Measurements from ENCODE around the gene RFNG.
A peak's percentile ranks its signal among the peaks of the same experiment; 100 is the strongest.

Gene RFNG

GRCh38 chr17:82079001-82079677, 27.5 kb upstream of the RFNG start:
- no CpG with 5 or more reads among the region's 47 CpGs for WGBS (ENCODE audit: extremely low coverage, insufficient coverage, insufficient read length)
- no peak overlapping the region for H3K27ac ChIP-seq (ENCODE audit: low read depth, low read length)

GRCh38 chr17:82078433-82078832, 26.8 kb upstream of the RFNG start:
- Histone ChIP-seq H3K23ac (ENCODE audit: low read length) (no peak overlapping the region), H2BK12ac (ENCODE audit: low read length) (no peak overlapping the region), H4K8ac (ENCODE audit: low read depth, low read length) (no peak overlapping the region), H3K4me2 (ENCODE audit: low read length) (no peak overlapping the region), H2AK5ac (ENCODE audit: low read length) (no peak overlapping the region), H3K18ac (ENCODE audit: low read length) (no peak overlapping the region), H3K4ac (ENCODE audit: low read depth, low read length) (no peak overlapping the region), H3K9me3 (ENCODE audit: insufficient read depth, low read depth, low read length) (peaks cover 4% of the 10 kb centered on the region), H3K14ac (ENCODE audit: low read length) (no peak overlapping the region), H3K36me3 (ENCODE audit: control insufficient read depth in 1 of 2, insufficient read depth in 2 of 2, low read length in 2 of 2) (peaks cover 59 to 61% of the 10 kb centered on the region in 2 experiments), H3K27me3 (ENCODE audit: insufficient read depth, low read length) (no peaks in the 10 kb centered on the region), H2BK120ac (ENCODE audit: insufficient read depth, low read length, poor library complexity) (no peak overlapping the region), H2AFZ (ENCODE audit: insufficient read depth, low read length, poor library complexity) (no peak overlapping the region), H3K79me1 (ENCODE audit: low read length) (no peaks in the 10 kb centered on the region), H2BK5ac (ENCODE audit: low read depth, low read length, poor library complexity) (no peak overlapping the region), H3K4me3 (ENCODE audit: low read depth, low read length) (no peak overlapping the region), H4K91ac (ENCODE audit: low read depth, low read length) (no peak overlapping the region), H3K27ac (ENCODE audit: low read depth, low read length) (no peak overlapping the region), H4K12ac (ENCODE audit: low read depth, low read length) (no peak overlapping the region), H3K4me1 (ENCODE audit: control insufficient read depth in 1 of 2, insufficient read depth in 2 of 2, low read length in 2 of 2) (no peaks in the 10 kb centered on the region), H3K9ac (ENCODE audit: low read length) (no peak overlapping the region), H3K79me2 (ENCODE audit: control insufficient read depth, insufficient read depth, low read length, poor library complexity) (no peaks in the 10 kb centered on the region)
- no peak for DNase-seq
- no CpG with 5 or more reads among the region's 18 CpGs for WGBS (ENCODE audit: extremely low coverage, insufficient coverage, insufficient read length)

More at GRCh38 chr17:82079001-82079677, 27.5 kb upstream of the RFNG start:
- H3K27me3 ChIP-seq (ENCODE audit: insufficient read depth, low read length), result no peaks in the 10 kb centered on the region
- H3K9me3 ChIP-seq (ENCODE audit: insufficient read depth, low read depth, low read length), result peaks cover 4% of the 10 kb centered on the region
- H2BK120ac ChIP-seq (ENCODE audit: insufficient read depth, low read length, poor library complexity), result no peak overlapping the region
- H2AK5ac ChIP-seq (ENCODE audit: low read length), result no peak overlapping the region
- H4K91ac ChIP-seq (ENCODE audit: low read depth, low read length), result no peak overlapping the region
- no peak overlapping the region for H3K4me3 ChIP-seq (ENCODE audit: low read depth, low read length)
- H4K8ac ChIP-seq (ENCODE audit: low read depth, low read length), result no peak overlapping the region
- H3K4me2 ChIP-seq (ENCODE audit: low read length), result no peak overlapping the region
- H2BK12ac ChIP-seq (ENCODE audit: low read length), result no peak overlapping the region
- H3K23ac ChIP-seq (ENCODE audit: low read length), result no peak overlapping the region
- no peaks in the 10 kb centered on the region for H3K4me1 ChIP-seq (ENCODE audit: control insufficient read depth in 1 of 2, insufficient read depth in 2 of 2, low read length in 2 of 2)
- H3K4ac ChIP-seq (ENCODE audit: low read depth, low read length), result no peak overlapping the region
- H3K79me1 ChIP-seq (ENCODE audit: low read length), result no peaks in the 10 kb centered on the region
- no peak overlapping the region for H2AFZ ChIP-seq (ENCODE audit: insufficient read depth, low read length, poor library complexity)
- peaks cover 66 to 68% of the 10 kb centered on the region in 2 experiments for H3K36me3 ChIP-seq (ENCODE audit: control insufficient read depth in 1 of 2, insufficient read depth in 2 of 2, low read length in 2 of 2)
- no peak overlapping the region for H3K9ac ChIP-seq (ENCODE audit: low read length)
- no peak overlapping the region for H3K18ac ChIP-seq (ENCODE audit: low read length)
- no peak for DNase-seq
- H2BK5ac ChIP-seq (ENCODE audit: low read depth, low read length, poor library complexity), result no peak overlapping the region
- H4K12ac ChIP-seq (ENCODE audit: low read depth, low read length), result no peak overlapping the region
- H3K79me2 ChIP-seq (ENCODE audit: control insufficient read depth, insufficient read depth, low read length, poor library complexity), result no peaks in the 10 kb centered on the region
- H3K14ac ChIP-seq (ENCODE audit: low read length), result no peak overlapping the region

GRCh38 chr17:82077617-82078358, 26.2 kb upstream of the RFNG start:
- peaks cover 4% of the 10 kb centered on the region for H3K9me3 ChIP-seq (ENCODE audit: insufficient read depth, low read depth, low read length)
- H2BK120ac ChIP-seq (ENCODE audit: insufficient read depth, low read length, poor library complexity), result no peak overlapping the region
- no peak overlapping the region for H3K4ac ChIP-seq (ENCODE audit: low read depth, low read length)
- no peak overlapping the region for H3K27ac ChIP-seq (ENCODE audit: low read depth, low read length)
- H3K23ac ChIP-seq (ENCODE audit: low read length), result no peak overlapping the region
- no peak overlapping the region for H3K14ac ChIP-seq (ENCODE audit: low read length)
- H3K79me2 ChIP-seq (ENCODE audit: control insufficient read depth, insufficient read depth, low read length, poor library complexity), result no peaks in the 10 kb centered on the region
- no peak overlapping the region for H3K4me3 ChIP-seq (ENCODE audit: low read depth, low read length)
- H3K36me3 ChIP-seq (ENCODE audit: control insufficient read depth in 1 of 2, insufficient read depth in 2 of 2, low read length in 2 of 2), result peaks cover 52 to 55% of the 10 kb centered on the region in 2 experiments
- H2BK5ac ChIP-seq (ENCODE audit: low read depth, low read length, poor library complexity), result no peak overlapping the region
- H2AK5ac ChIP-seq (ENCODE audit: low read length), result no peak overlapping the region
- no peaks in the 10 kb centered on the region for H3K27me3 ChIP-seq (ENCODE audit: insufficient read depth, low read length)
- H4K91ac ChIP-seq (ENCODE audit: low read depth, low read length), result no peak overlapping the region
- H3K4me2 ChIP-seq (ENCODE audit: low read length), result no peak overlapping the region
- no peak overlapping the region for H2BK12ac ChIP-seq (ENCODE audit: low read length)
- no peaks in the 10 kb centered on the region for H3K79me1 ChIP-seq (ENCODE audit: low read length)
- no peak overlapping the region for H4K12ac ChIP-seq (ENCODE audit: low read depth, low read length)
- no peak overlapping the region for H2AFZ ChIP-seq (ENCODE audit: insufficient read depth, low read length, poor library complexity)
- no peak overlapping the region for H3K9ac ChIP-seq (ENCODE audit: low read length)
- no peak overlapping the region for H4K8ac ChIP-seq (ENCODE audit: low read depth, low read length)
- no peak overlapping the region for H3K18ac ChIP-seq (ENCODE audit: low read length)
- DNase-seq, result peak in 1 of 2 donors; percentile 50
- no peaks in the 10 kb centered on the region for H3K4me1 ChIP-seq (ENCODE audit: control insufficient read depth in 1 of 2, insufficient read depth in 2 of 2, low read length in 2 of 2)
- WGBS (ENCODE audit: extremely low coverage, insufficient coverage, insufficient read length), result no CpG with 5 or more reads among the region's 28 CpGs

GRCh38 chr17:82076785-82077591, 25.4 kb upstream of the RFNG start:
- Histone ChIP-seq H3K27me3 (ENCODE audit: insufficient read depth, low read length) (no peaks in the 10 kb centered on the region), H2AK5ac (ENCODE audit: low read length) (no peak overlapping the region), H3K9me3 (ENCODE audit: insufficient read depth, low read depth, low read length) (peaks cover 4% of the 10 kb centered on the region), H3K14ac (ENCODE audit: low read length) (no peak overlapping the region), H3K79me2 (ENCODE audit: control insufficient read depth, insufficient read depth, low read length, poor library complexity) (no peaks in the 10 kb centered on the region), H3K36me3 (ENCODE audit: control insufficient read depth in 1 of 2, insufficient read depth in 2 of 2, low read length in 2 of 2) (peaks cover 44 to 47% of the 10 kb centered on the region in 2 experiments), H3K18ac (ENCODE audit: low read length) (no peak overlapping the region), H4K8ac (ENCODE audit: low read depth, low read length) (no peak overlapping the region), H2BK5ac (ENCODE audit: low read depth, low read length, poor library complexity) (no peak overlapping the region), H3K4ac (ENCODE audit: low read depth, low read length) (no peak overlapping the region), H3K4me1 (ENCODE audit: control insufficient read depth in 1 of 2, insufficient read depth in 2 of 2, low read length in 2 of 2) (no peaks in the 10 kb centered on the region), H4K91ac (ENCODE audit: low read depth, low read length) (no peak overlapping the region), H3K4me2 (ENCODE audit: low read length) (no peak overlapping the region), H3K4me3 (ENCODE audit: low read depth, low read length) (no peak overlapping the region), H3K23ac (ENCODE audit: low read length) (no peak overlapping the region), H3K79me1 (ENCODE audit: low read length) (no peaks in the 10 kb centered on the region), H2BK12ac (ENCODE audit: low read length) (no peak overlapping the region), H2BK120ac (ENCODE audit: insufficient read depth, low read length, poor library complexity) (no peak overlapping the region), H3K9ac (ENCODE audit: low read length) (no peak overlapping the region), H4K12ac (ENCODE audit: low read depth, low read length) (no peak overlapping the region), H3K27ac (ENCODE audit: low read depth, low read length) (no peak overlapping the region), H2AFZ (ENCODE audit: insufficient read depth, low read length, poor library complexity) (no peak overlapping the region)
- WGBS (ENCODE audit: extremely low coverage, insufficient coverage, insufficient read length), result no CpG with 5 or more reads among the region's 21 CpGs
- DNase-seq, result no peak

All from trophoblast cell (in vitro differentiated cells and primary cell).